HEK293 (cell line): Measurements from ENCODE around the gene ECT2.

ENCODE experiments used
- CTCF ChIP-seq: fragments of 450-650 bp; formaldehyde crosslinking; IDR thresholded peaks from 2 replicates; pipeline ENCODE4 v1.5.1; 2016; ENCODE audit warnings: missing biosample characterization, missing genetic modification characterization
- MYNN ChIP-seq: fragments of 450-650 bp; formaldehyde crosslinking; IDR thresholded peaks from 2 replicates; pipeline ENCODE4 v1.5.1; 2016; ENCODE audit warnings: missing biosample characterization, missing genetic modification characterization, borderline replicate concordance
- ZBTB1 ChIP-seq: fragments of 450-650 bp; formaldehyde crosslinking; IDR thresholded peaks from 2 replicates; pipeline ENCODE4 v1.5.1; 2016; ENCODE audit warnings: missing biosample characterization, missing genetic modification characterization
- ZBTB11 ChIP-seq: fragments of 450-650 bp; formaldehyde crosslinking; conservative IDR thresholded peaks from 2 replicates; pipeline ENCODE4 v1.5.1; 2016; ENCODE audit warnings: low read depth, missing biosample characterization, missing genetic modification characterization
- ZNF146 ChIP-seq: fragments of 450-650 bp; formaldehyde crosslinking; IDR thresholded peaks from 2 replicates; pipeline ENCODE4 v1.5.1; 2016; ENCODE audit warnings: missing biosample characterization, missing genetic modification characterization
- ZNF239 ChIP-seq: fragments of 450-650 bp; formaldehyde crosslinking; IDR thresholded peaks from 2 replicates; pipeline ENCODE4 v1.5.1; 2016; ENCODE audit warnings: missing biosample characterization, missing genetic modification characterization
- ZNF391 ChIP-seq: fragments of 450-650 bp; formaldehyde crosslinking; IDR thresholded peaks from 2 replicates; pipeline ENCODE4 v1.5.1; 2016; ENCODE audit warnings: low read depth, missing biosample characterization, missing genetic modification characterization, borderline replicate concordance
- ZSCAN23 ChIP-seq: fragments of 450-650 bp; formaldehyde crosslinking; IDR thresholded peaks from 2 replicates; pipeline ENCODE4 v1.5.1; 2016; ENCODE audit warnings: missing biosample characterization, missing genetic modification characterization

- TF ChIP-seq CTCF (no peak), ZNF391 (no peak), ZSCAN23 (no peak), ZBTB1 (no peak), ZBTB11 (no peak), MYNN (no peak), ZNF239 (tag by site-specific recombination) (no peak), ZNF146 (tag by site-specific recombination) (no peak)
Measured at GRCh38 chr3:172853005-172853404, 102.5 kb downstream of the ECT2 start.
